ENCODE results near the gene SYNDIG1. TPM values are rescaled to one million over a fixed set of nuclear protein-coding genes. Genes with fewer than 3 reads are reported as not detected.

The SYNDIG1 gene
- polyA plus RNA-seq, 1 experiment = not detected

DNA sequence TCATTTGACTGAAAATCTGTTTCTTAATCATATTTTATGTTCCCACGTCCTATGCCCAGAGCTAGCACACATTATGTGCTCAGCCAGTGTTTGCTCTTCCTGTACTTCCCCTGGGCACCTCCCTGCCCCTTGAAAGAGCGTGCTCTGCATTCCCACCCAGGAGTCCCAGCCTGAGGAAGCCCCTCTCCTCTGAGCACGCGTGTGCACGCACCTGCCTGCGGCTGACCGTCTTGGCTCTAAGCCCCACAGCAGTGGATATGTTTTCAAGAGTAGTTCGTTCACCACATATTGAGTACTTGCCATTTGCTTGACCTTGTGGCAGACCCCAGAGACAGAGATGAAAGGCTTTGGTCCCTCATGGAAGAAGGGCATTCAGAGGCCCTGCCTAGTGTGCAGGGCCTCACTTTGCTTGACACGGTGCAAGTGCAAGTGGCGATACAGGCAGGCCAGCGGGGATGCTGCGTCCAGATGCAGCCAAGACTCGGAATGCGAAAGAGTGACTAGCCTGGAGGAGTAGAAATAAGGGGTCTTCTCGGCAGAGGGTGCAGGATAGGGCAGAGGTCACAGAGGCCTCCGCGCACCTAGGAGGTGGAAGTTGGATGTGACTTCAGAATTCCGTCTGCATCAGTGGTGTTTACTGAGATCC, 14.1 kb downstream of the SYNDIG1 start:
- Histone ChIP-seq H3K27ac (ENCODE audit: low read depth, low read length) (no peak overlapping the region), H3K27me3 (ENCODE audit: control insufficient read depth, insufficient read depth, low read length) (no peaks in the 10 kb centered on the region), H3K9me3 (ENCODE audit: control insufficient read depth, insufficient read depth, low read length) (no peaks in the 10 kb centered on the region), H3K4me3 (ENCODE audit: low read depth, low read length) (no peak overlapping the region)
- ChIA-PET CTCF (no interaction called here), POLR2A (no interaction called here)
- no peak for DNase-seq (ENCODE audit: low read depth, low spot score)
- TF ChIP-seq, protein P1, sequence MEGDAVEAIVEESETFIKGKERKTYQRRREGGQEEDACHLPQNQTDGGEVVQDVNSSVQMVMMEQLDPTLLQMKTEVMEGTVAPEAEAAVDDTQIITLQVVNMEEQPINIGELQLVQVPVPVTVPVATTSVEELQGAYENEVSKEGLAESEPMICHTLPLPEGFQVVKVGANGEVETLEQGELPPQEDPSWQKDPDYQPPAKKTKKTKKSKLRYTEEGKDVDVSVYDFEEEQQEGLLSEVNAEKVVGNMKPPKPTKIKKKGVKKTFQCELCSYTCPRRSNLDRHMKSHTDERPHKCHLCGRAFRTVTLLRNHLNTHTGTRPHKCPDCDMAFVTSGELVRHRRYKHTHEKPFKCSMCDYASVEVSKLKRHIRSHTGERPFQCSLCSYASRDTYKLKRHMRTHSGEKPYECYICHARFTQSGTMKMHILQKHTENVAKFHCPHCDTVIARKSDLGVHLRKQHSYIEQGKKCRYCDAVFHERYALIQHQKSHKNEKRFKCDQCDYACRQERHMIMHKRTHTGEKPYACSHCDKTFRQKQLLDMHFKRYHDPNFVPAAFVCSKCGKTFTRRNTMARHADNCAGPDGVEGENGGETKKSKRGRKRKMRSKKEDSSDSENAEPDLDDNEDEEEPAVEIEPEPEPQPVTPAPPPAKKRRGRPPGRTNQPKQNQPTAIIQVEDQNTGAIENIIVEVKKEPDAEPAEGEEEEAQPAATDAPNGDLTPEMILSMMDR (IDR thresholded peaks at IDR 0.05; ENCODE audit: low read depth, low read length) = no peak

DNA sequence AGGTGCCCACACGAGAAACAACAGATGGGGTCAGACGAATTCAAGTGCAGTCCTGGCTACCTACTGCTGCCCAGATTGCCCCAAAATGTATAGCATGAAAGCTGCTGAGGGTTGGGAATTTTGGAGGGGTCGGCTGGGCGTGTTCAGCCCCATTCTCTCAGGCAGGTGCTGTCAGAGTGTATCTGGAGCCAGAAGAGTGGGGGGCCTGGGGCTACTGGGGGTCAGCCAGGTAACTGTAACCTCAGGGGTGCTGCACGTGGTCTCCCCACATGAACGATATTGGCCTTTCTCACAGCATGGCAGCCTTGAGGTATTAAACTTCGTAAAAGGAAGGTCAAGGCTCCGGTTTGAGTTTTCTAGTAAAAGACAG, 14.6 kb downstream of the SYNDIG1 start:
- DNase-seq (ENCODE audit: low read depth, low spot score) = no peak
- TF ChIP-seq, protein P1 (IDR thresholded peaks at IDR 0.05; ENCODE audit: low read depth, low read length) = no peak
- no peak overlapping the region for H3K27ac ChIP-seq (ENCODE audit: low read depth, low read length)
- no peak overlapping the region for H3K4me3 ChIP-seq (ENCODE audit: low read depth, low read length)
- H3K9me3 ChIP-seq (ENCODE audit: control insufficient read depth, insufficient read depth, low read length) = no peaks in the 10 kb centered on the region
- no peaks in the 10 kb centered on the region for H3K27me3 ChIP-seq (ENCODE audit: control insufficient read depth, insufficient read depth, low read length)
- ChIA-PET CTCF (no interaction called here), POLR2A (no interaction called here)

DNA sequence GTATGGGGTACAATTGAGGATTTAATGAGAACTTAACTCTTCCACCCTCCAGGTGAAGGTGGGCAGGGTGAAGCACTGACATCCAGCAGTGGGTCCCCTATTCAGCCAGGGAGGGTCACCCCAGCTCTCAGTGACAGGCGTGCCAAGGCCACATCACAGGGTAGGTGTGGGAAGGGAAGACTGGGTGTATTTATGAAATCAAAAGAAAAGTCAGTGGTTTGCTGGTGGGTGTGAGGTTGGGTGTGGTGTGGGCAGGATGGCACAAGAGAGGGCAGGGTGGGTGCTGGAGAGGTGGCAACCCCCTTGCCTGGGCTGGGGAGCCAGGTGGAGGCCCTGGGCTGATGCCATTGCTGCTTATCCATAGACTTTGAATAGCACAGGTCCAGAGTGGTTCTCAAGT, 16.6 kb downstream of the SYNDIG1 start:
- ChIA-PET CTCF (no interaction called here), POLR2A (no interaction called here)
- TF ChIP-seq, protein P1 (IDR thresholded peaks at IDR 0.05; ENCODE audit: low read depth, low read length) = no peak
- no peak overlapping the region for H3K4me3 ChIP-seq (ENCODE audit: low read depth, low read length)
- no peak overlapping the region for H3K27ac ChIP-seq (ENCODE audit: low read depth, low read length)
- H3K27me3 ChIP-seq (ENCODE audit: control insufficient read depth, insufficient read depth, low read length) = no peaks in the 10 kb centered on the region
- no peak for DNase-seq (ENCODE audit: low read depth, low spot score)
- no peaks in the 10 kb centered on the region for H3K9me3 ChIP-seq (ENCODE audit: control insufficient read depth, insufficient read depth, low read length)

DNA sequence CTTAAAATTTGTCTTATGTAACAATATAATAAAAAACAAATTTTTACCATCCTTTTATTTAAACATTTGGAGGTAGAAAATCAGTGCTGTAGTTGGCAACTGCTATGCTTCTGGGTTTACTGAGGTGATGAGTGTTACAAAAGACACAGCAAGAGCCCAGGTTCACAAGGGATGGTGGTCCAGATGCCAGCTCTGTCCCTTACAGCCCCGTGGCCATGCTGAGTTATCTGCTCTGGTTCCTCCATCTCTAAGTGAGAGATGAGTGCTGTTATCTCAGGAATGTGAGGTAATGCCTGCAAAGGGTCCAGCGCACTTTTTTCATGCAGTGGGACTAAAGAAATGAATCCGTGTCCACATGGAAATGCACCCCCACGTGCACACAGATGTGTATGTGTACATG, 17.8 kb downstream of the SYNDIG1 start:
- no peak overlapping the region for H3K27ac ChIP-seq (ENCODE audit: low read depth, low read length)
- H3K27me3 ChIP-seq (ENCODE audit: control insufficient read depth, insufficient read depth, low read length) = no peaks in the 10 kb centered on the region
- ChIA-PET POLR2A (no interaction called here), CTCF (no interaction called here)
- TF ChIP-seq, protein P1 (IDR thresholded peaks at IDR 0.05; ENCODE audit: low read depth, low read length) = no peak
- no peaks in the 10 kb centered on the region for H3K9me3 ChIP-seq (ENCODE audit: control insufficient read depth, insufficient read depth, low read length)
- H3K4me3 ChIP-seq (ENCODE audit: low read depth, low read length) = no peak overlapping the region
- DNase-seq (ENCODE audit: low read depth, low spot score) = no peak

DNA sequence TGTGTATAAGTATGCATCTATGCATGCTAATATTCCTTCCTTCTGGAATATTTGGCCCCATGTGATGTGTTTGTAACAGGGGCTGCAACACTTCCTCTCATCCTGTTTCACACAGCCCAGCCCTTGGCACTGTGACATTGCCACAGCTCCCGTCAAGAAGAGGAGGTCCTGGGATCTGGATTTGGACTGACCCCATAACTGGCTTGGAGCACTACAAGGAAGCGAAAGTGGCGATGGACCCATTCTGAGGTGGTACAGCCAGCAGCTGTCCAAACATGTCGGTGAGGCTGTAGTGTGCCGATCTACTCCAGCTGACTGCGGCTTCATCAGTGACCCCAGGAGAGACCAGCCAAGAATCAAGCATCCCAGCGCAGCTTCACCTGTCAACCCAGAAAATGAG, 18.2 kb downstream of the SYNDIG1 start:
- POLR2A ChIA-PET = no interaction called here

More for the DNA sequence above, 18.2 kb downstream of the SYNDIG1 start:
- H3K9me3 ChIP-seq (ENCODE audit: control insufficient read depth, insufficient read depth, low read length) = no peaks in the 10 kb centered on the region
- H3K27ac ChIP-seq (ENCODE audit: low read depth, low read length) = no peak overlapping the region
- H3K4me3 ChIP-seq (ENCODE audit: low read depth, low read length) = no peak overlapping the region
- CTCF ChIA-PET = no interaction called here
- H3K27me3 ChIP-seq (ENCODE audit: control insufficient read depth, insufficient read depth, low read length) = no peaks in the 10 kb centered on the region
- TF ChIP-seq, protein P1 (IDR thresholded peaks at IDR 0.05; ENCODE audit: low read depth, low read length) = no peak
- DNase-seq (ENCODE audit: low read depth, low spot score) = no peak

Measured in AG04450 (cell line).